CD4-positive, alpha-beta T cell treated with Interleukin-10 for 1 hour (primary cell): ENCODE measurements around the gene KAT2B.

Experiments used
- DNase-seq: peaks from one replicate; pipeline ENCODE4 v3.0.0-alpha.2; 2020

Gene KAT2B

GRCh38 chr3:20101041-20101440 lies 60.8 kb downstream of the KAT2B start:
- DNase-seq: no peak

GRCh38 chr3:20103731-20104130 lies 63.5 kb downstream of the KAT2B start:
- no peak for DNase-seq

GRCh38 chr3:20104167-20104661 lies 64.0 kb downstream of the KAT2B start:
- DNase-seq: peak; percentile 77

- no peak for DNase-seq
Measured at GRCh38 chr3:20105513-20106280, 65.5 kb downstream of the KAT2B start.

GRCh38 chr3:20107722-20108121 lies 67.5 kb downstream of the KAT2B start:
- DNase-seq: no peak

GRCh38 chr3:20108869-20109268 lies 68.6 kb downstream of the KAT2B start:
- no peak for DNase-seq

- DNase-seq: no peak
Measured at GRCh38 chr3:20110826-20111225, 70.6 kb downstream of the KAT2B start.

- no peak for DNase-seq
Measured at GRCh38 chr3:20111836-20112235, 71.6 kb downstream of the KAT2B start.

GRCh38 chr3:20121088-20121487 lies 80.8 kb downstream of the KAT2B start:
- no peak for DNase-seq

GRCh38 chr3:20123131-20123652 lies 82.9 kb downstream of the KAT2B start:
- DNase-seq: no peak

GRCh38 chr3:20125289-20125688 lies 85.0 kb downstream of the KAT2B start:
- DNase-seq: no peak

- DNase-seq: no peak
Measured at GRCh38 chr3:20125897-20126296, 85.7 kb downstream of the KAT2B start.

GRCh38 chr3:20128358-20128757 lies 88.1 kb downstream of the KAT2B start:
- DNase-seq: no peak

GRCh38 chr3:20130106-20130505 lies 89.9 kb downstream of the KAT2B start:
- no peak for DNase-seq

- DNase-seq: no peak
Measured at GRCh38 chr3:20136231-20136630, 96.0 kb downstream of the KAT2B start.

- DNase-seq: no peak
Measured at GRCh38 chr3:20137647-20138046, 97.4 kb downstream of the KAT2B start.

GRCh38 chr3:20140881-20141280 lies 100.6 kb downstream of the KAT2B start:
- DNase-seq: no peak

GRCh38 chr3:20141316-20141715 lies 101.1 kb downstream of the KAT2B start:
- no peak for DNase-seq

GRCh38 chr3:20141851-20142250 lies 101.6 kb downstream of the KAT2B start:
- no peak for DNase-seq

GRCh38 chr3:20142517-20142916 lies 102.3 kb downstream of the KAT2B start:
- DNase-seq: no peak

- no peak for DNase-seq
Measured at GRCh38 chr3:20143519-20143918, 103.3 kb downstream of the KAT2B start.

- no peak for DNase-seq
Measured at GRCh38 chr3:20145874-20146273, 105.6 kb downstream of the KAT2B start.

GRCh38 chr3:20146301-20146700 lies 106.1 kb downstream of the KAT2B start:
- no peak for DNase-seq

- no peak for DNase-seq
Measured at GRCh38 chr3:20147361-20147760, 107.1 kb downstream of the KAT2B start.

GRCh38 chr3:20148466-20148865 lies 108.2 kb downstream of the KAT2B start:
- no peak for DNase-seq
